Ramos (cell line): ENCODE measurements around the gene GVQW3.

ENCODE experiments used
- in situ Hi-C: fragments of 300-500 bp; cut with MboI; formaldehyde crosslinking; loops from one replicate; pipeline ENCODE4 v1.14.3; 2022; ENCODE audit warnings: low sequenced_read_pairs; ENCODE audit not compliant: unreplicated experiment

The GVQW3 gene

GRCh38 chr11:76444065-76444383, 62.9 kb downstream of the GVQW3 start:
- in situ Hi-C loops = no loop called here

DNA sequence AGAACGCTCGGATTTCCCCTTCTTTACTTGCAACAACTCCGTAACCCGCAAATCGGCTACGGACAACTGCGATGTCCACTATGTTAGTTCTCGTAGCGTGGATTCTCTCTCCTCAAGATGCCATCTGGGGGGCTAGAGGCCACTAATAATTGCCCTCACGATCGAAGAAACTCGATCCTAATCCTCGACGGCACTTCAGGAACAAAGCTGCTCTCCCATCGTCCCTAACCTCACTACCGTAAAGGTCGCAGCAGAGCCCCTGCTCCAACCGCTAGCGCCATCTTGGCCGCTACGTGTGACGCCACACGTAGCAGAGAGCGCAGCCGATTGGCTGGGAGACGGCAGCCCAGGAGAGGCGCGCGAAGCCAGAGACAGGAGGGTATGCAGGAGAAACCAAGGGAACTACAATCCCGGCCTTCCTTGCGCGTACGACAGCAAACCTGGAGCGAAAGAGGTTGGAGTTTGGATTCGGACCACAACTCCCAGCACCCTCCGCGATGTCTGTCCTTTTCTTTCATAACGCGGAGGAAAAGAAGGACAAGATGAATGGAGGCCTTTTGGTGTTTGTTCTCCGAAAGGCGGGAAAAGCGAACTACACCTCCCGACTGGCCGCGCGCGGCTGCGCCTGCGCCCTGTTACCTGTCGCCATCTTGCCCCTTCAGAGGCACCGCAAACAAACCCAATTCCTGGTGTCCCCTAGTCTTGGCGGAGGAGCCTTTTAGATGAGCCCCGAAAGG, 63.4 kb downstream of the GVQW3 start, which contains the start of gene EMSY:
TSS of gene EMSY (plus strand) at position 635 of the 737 bp plus-strand sequence. CDS start 1,921 bp downstream, outside the sequence.
- in situ Hi-C loops = no loop called here

DNA sequence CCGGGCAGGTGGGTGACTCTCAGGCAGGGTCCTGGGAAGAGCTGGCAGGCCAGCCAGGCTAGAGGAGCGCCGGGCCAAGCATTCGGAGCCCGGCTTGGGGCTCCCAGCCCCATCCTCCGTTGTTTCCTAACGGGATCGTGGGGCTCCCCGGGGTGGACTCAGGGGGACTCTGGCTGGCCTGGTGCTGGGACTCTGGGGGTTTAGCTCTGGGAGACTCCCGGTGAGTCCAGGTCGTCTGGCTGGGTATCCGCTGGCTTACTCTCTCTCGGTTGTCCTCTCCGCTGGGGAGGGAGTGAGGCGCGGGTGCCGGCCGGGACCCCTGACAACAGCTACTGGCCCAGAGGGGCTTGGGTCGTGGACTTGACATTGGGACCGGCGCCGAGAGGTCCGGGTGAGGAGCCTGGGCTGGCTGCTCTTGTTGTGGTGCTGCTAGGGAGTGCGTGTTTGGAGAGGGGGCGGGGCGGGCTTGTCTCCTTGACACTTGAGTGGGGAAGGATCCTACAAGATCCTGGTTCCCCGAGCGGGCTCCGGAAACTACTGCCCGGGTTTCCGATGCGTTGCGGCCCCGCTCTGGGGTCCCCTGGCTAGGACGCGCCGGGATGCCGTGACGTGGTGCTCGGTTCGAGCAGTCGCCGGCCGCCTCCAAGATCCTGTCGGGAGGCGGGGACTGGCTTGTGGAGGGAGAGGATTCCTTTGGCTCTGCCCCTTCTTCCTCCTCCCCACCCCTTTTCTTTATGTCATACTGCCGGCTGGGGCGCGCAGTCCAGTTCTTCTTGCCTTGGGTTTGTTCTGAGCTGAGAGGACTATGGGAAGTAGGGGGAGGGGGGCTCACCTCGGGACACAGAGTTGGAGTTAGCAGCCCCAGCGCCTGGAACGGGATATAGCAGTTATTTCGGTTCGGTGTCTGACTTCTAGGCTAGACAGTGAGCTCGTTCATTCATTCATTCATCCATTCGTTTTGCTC, 64.3 kb downstream of the GVQW3 start:
- in situ Hi-C loops = no loop called here

DNA sequence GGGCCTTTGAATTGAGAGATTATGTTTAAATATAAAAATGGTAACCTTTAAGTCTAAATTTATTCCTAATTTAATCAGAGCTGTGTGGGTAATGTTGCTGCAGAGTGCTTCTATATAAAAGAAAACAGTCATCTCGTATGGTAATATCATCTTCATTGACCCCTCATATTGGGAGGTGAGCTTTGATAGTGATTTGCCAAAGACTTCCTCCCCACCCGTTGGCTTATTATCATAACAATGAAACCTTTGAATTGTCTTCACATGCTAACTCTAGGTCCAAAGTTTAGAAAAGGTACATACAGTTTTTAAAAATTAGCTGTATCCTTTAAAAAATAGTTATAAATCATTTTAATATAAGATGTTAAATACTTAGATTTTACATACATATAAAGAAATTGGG, 67.4 kb downstream of the GVQW3 start:
- in situ Hi-C loops = no loop called here

GRCh38 chr11:76453248-76453647, 72.1 kb downstream of the GVQW3 start:
- in situ Hi-C loops = no loop called here

DNA sequence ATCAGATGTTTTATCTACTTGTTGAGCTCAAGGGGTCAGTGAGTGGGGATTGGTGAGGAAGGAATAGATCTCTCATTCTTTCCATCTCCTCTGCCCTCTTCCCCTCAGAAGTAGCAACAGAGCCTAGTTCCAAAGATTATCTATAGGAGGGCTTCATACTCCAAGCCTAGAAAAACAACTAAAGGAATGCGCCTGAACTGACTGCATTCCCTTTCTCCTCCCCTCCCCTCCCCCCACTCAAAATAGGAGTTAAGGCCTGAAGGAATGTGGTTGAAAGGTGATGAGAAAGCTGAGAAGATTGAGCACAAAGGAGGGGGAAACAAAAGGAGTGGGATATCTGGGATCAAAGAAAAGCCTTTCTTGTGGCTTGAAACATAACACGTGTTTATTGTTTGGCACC, 74.2 kb downstream of the GVQW3 start:
- in situ Hi-C loops = no loop called here

GRCh38 chr11:76455931-76456330, 74.8 kb downstream of the GVQW3 start:
- in situ Hi-C loops = no loop called here

DNA sequence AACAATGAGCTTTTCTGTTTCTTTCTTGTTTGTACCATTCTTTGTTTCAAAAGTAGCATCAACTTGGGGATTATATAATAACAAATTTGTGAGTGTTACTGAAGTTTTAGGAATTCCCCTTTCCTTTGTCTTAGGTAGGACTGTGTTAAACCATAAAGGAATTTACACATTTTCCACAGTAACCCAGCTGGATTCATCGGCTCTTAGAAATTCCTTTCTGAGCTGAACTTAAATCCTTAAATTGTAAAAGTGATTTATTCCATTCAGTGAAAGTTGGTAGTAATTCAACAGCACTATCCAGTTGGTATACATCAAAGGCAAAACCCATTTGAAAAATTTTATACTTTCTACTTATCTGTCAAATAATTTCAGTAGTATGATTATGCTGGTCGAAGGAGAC, 75.4 kb downstream of the GVQW3 start:
- in situ Hi-C loops = no loop called here
